Measurements from ENCODE around the gene PGR. TPM values are rescaled to one million over a fixed set of nuclear protein-coding genes. Genes with fewer than 3 reads are reported as not detected.

Gene PGR
- total and polyA plus RNA-seq, 2 of the 8 experiments (the other 6 are each of a cell fraction or from before 2014, with no cell fraction given), result 0.03 to 0.35 TPM

DNA sequence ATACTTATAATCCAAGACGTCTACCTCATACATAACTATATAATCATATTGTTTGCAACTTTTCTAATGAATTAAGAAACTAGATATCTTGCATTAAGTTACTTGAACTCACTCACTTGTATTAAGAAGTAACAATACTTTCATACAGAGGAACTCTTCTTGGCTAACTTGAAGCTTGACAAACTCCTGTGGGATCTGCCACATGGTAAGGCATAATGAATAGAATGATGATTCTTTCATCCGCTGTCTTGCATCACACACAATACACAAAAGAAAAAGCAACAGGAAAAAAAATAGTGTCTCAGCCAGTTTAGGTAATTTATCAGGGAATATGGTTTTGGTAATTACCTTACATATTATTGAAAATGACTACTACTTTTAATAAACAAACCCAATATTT lies 79.8 kb downstream of the PGR start:
- no peak overlapping the region for H3K18ac ChIP-seq (ENCODE audit: extremely low read depth, low read length)
- no peaks in the 10 kb centered on the region for H3K79me2 ChIP-seq (ENCODE audit: control insufficient read depth in 1 of 2, insufficient read depth in 2 of 2, low read length in 2 of 2)
- no peak overlapping the region for H2BK20ac ChIP-seq (ENCODE audit: low read length)
- no peaks in the 10 kb centered on the region for H4K20me1 ChIP-seq (replicated peaks in 1 of 2; ENCODE audit: control insufficient read depth in 1 of 2, insufficient read depth in 2 of 2, low read length in 2 of 2)
- H3K9ac ChIP-seq (replicated peaks in 1 of 4; ENCODE audit: extremely low read depth in 1 of 4, low read depth in 3 of 4, low read length in 3 of 4), result no peak overlapping the region
- no peaks in the 10 kb centered on the region for H3K9me3 ChIP-seq (ENCODE audit: insufficient read depth in 2 of 2, low read depth in 1 of 2, low read length in 1 of 2)
- H3K79me1 ChIP-seq (ENCODE audit: low read depth, low read length), result no peaks in the 10 kb centered on the region
- no peak overlapping the region for H3K4ac ChIP-seq (replicated peaks; ENCODE audit: insufficient read length, low read depth, low read length)
- FAIRE-seq, result no peak
- no peak overlapping the region for H2AK5ac ChIP-seq (ENCODE audit: low read depth, low read length)
- no peak overlapping the region for H3K27ac ChIP-seq (ENCODE audit: low read depth, low read length)
- ChIA-PET CTCF (ENCODE audit: partially characterized antibody) (no interaction called here), POLR2A (ENCODE audit: partially characterized antibody) (no interaction called here)
- no peaks in the 10 kb centered on the region for H3K4me1 ChIP-seq (replicated peaks in 1 of 4; ENCODE audit: control insufficient read depth in 3 of 4, insufficient read depth in 4 of 4, low read length in 3 of 4)
- no peak for DNase-seq (ENCODE audit: low read depth in 1 of 2, low spot score in 2 of 2)
- H3K56ac ChIP-seq (replicated peaks; ENCODE audit: insufficient read length, low read depth, low read length), result no peak overlapping the region
- H4K8ac ChIP-seq (ENCODE audit: extremely low read depth, insufficient read depth, low read length), result no peak overlapping the region
- no peak overlapping the region for H2AFZ ChIP-seq (ENCODE audit: low read length)
- H3K23ac ChIP-seq (ENCODE audit: insufficient read length), result no peak overlapping the region
- no peak overlapping the region for H2BK15ac ChIP-seq (ENCODE audit: low read length)
- no peak overlapping the region for H2BK5ac ChIP-seq (ENCODE audit: low read depth, low read length)
- H2BK12ac ChIP-seq (ENCODE audit: low read depth, low read length), result no peak overlapping the region
- no peak overlapping the region for H2BK120ac ChIP-seq (replicated peaks; ENCODE audit: low read depth, low read length)
- no peak overlapping the region for H3K14ac ChIP-seq (ENCODE audit: insufficient read length)
- TF ChIP-seq TCF12 (IDR thresholded peaks at IDR 0.05; ENCODE audit: low read depth, low read length), result no peak
- H3K27me3 ChIP-seq (replicated peaks in 1 of 4; ENCODE audit: control insufficient read depth in 3 of 4, extremely low read depth in 1 of 4, insufficient read depth in 3 of 4, low read length in 3 of 4), result no peaks in the 10 kb centered on the region
- no peak overlapping the region for H4K5ac ChIP-seq (ENCODE audit: insufficient read length, low read depth, low read length)
- 95% methylated on average over 2 of the region's 2 CpGs; no CpG with 5 or more reads in 1 of the 2 experiments for WGBS, 2 experiments (ENCODE audit: extremely low coverage in 1 of 2, insufficient coverage in 1 of 2, insufficient read length in 1 of 2, insufficient replicate concordance in 2 of 2, low coverage in 1 of 2, low lambda C conversion rate in 2 of 2, missing lambda C conversion rate in 1 of 2)
- no peaks in the 10 kb centered on the region for H3K23me2 ChIP-seq (ENCODE audit: low read depth, low read length)
- H4K91ac ChIP-seq (replicated peaks; ENCODE audit: insufficient read length, low read length), result no peak overlapping the region
- no peaks in the 10 kb centered on the region for H3K36me3 ChIP-seq (ENCODE audit: control insufficient read depth in 2 of 4, insufficient read depth in 4 of 4, low read length in 3 of 4)
- no peak overlapping the region for H3K4me3 ChIP-seq (ENCODE audit: extremely low read depth in 1 of 4, insufficient read depth in 2 of 4, low read depth in 3 of 4, low read length in 4 of 4)
- H3K4me2 ChIP-seq (ENCODE audit: insufficient read depth in 1 of 2, low read depth in 2 of 2, low read length in 2 of 2), result no peak overlapping the region
